Thoracic aorta (tissue), 2 donors: ENCODE results near the gene SNCA. TPM values are rescaled to one million over a fixed set of nuclear protein-coding genes. Genes with fewer than 3 reads are reported as not detected.

Source experiments
- ATAC-seq: fragments of 150-250 bp; one replicate; pipeline ENCODE4 v1.8.0; 2017; ENCODE audit warnings: low read depth; ENCODE audit not compliant: insufficient number of reproducible peaks, low FRiP score
- DNase-seq: peaks from one replicate; pipeline ENCODE4 v3.0.0-alpha.2; 2020; ENCODE audit warnings: low spot score
- H3K27ac ChIP-seq, 2 donors: fragments of 200-600 bp; sonication (generic); 1 replicate in 1 of 2; 2 replicates in 1 of 2; pipeline ENCODE4 v1.5.1; 2016; ENCODE audit warnings: mild to moderate bottlenecking in 2 of 2, moderate library complexity in 2 of 2
- H3K27me3 ChIP-seq: fragments of 200-600 bp; sonication (generic); replicated peaks from 2 replicates; pipeline ENCODE4 v1.6.0; 2016; ENCODE audit warnings: mild to moderate bottlenecking; ENCODE audit not compliant: insufficient read depth
- H3K36me3 ChIP-seq: fragments of 200-600 bp; sonication (generic); one replicate; pipeline ENCODE4 v1.5.1; 2016
- H3K4me1 ChIP-seq, 2 donors: fragments of 200-600 bp; sonication (generic); 1 replicate in 1 of 2; 2 replicates in 1 of 2; pipeline versions ENCODE4 v1.5.1 to v1.6.0; 2016; ENCODE audit warnings: low read depth in 2 of 2, mild to moderate bottlenecking in 1 of 2; ENCODE audit not compliant: control insufficient read depth in 1 of 2
- H3K4me3 ChIP-seq: fragments of 200-600 bp; sonication (generic); 2 replicates; pipeline ENCODE4 v1.5.1; 2016; ENCODE audit warnings: mild to moderate bottlenecking
- H3K9me3 ChIP-seq: fragments of 200-600 bp; sonication (generic); 2 replicates; pipeline ENCODE4 v1.5.1; 2016
- CTCF ChIP-seq: fragments of 200-600 bp; sonication (generic); IDR thresholded peaks from one replicate; pipeline ENCODE4 v1.5.1; 2019; ENCODE audit warnings: antibody characterized with exemption
- total RNA-seq, 2 donors: library from RNA; depleted of rRNA; stranded (reverse); fragments of >200 nt; gene quantifications; one replicate each; pipeline versions ENCODE4 v1.1.0 to v1.2.3, GENCODE V29; 2016

Gene SNCA
- total RNA-seq, 2 donors from 2014 or later: 1.5 to 14.3 TPM

DNA sequence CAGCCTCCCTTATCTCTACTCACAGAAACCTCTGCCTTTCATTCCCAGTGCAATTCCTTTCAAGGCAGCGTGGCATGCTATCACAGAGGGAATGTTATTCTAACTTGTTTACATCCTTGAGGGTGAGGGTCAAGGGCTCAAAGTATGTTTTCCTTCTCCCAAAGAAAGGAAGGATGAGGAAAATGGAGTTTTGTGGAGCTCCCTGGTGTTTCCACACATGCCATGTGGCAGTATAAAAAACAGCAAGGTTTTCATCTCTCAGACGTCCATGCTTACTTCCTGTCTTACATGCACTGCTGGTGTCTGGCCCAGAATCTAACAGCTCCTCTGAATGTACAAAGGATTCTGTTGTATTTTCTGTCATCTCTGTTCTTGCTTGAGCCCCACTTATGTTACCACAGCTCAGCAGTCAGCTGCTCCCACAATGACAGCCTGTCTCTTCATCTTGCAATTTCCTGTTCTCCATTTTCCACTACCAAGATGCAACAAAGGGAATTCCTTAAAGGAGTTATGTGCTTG is 128.0 kb downstream of the SNCA start:
- DNase-seq (no peak), ATAC-seq (no peak)
- Histone ChIP-seq H3K9me3 (no peaks in the 10 kb centered on the region), H3K4me1 (no peaks in the 10 kb centered on the region), H3K27ac (no peak overlapping the region), H3K4me3 (no peak overlapping the region), H3K27me3 (no peaks in the 10 kb centered on the region), H3K36me3 (no peaks in the 10 kb centered on the region)
- no peak for TF ChIP-seq CTCF

DNA sequence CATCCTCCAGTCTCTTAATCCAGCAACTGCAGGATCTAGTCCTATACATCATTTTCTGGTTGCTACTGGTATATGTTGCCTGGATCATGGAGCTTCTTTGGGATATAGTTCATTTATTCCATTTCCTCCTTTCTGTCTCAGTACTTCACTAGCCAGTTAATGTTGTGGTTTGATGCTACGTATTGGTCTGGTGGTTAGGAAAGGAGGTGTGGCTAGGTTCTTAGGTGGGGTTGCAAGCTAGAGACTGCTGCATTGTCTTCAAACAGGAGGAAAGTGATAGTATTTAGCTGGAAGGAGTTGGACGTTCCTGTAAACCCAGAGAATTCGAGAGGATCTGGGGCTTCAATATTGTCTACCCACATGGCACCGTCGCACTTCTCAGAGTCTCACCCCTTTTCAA is 129.5 kb downstream of the SNCA start:
- DNase-seq (no peak), ATAC-seq (no peak)
- H3K9me3 ChIP-seq: no peaks in the 10 kb centered on the region
- no peaks in the 10 kb centered on the region for H3K27me3 ChIP-seq
- H3K4me3 ChIP-seq: no peak overlapping the region
- H3K27ac ChIP-seq: no peak overlapping the region
- no peaks in the 10 kb centered on the region for H3K4me1 ChIP-seq
- TF ChIP-seq CTCF: no peak
- H3K36me3 ChIP-seq: no peaks in the 10 kb centered on the region

DNA sequence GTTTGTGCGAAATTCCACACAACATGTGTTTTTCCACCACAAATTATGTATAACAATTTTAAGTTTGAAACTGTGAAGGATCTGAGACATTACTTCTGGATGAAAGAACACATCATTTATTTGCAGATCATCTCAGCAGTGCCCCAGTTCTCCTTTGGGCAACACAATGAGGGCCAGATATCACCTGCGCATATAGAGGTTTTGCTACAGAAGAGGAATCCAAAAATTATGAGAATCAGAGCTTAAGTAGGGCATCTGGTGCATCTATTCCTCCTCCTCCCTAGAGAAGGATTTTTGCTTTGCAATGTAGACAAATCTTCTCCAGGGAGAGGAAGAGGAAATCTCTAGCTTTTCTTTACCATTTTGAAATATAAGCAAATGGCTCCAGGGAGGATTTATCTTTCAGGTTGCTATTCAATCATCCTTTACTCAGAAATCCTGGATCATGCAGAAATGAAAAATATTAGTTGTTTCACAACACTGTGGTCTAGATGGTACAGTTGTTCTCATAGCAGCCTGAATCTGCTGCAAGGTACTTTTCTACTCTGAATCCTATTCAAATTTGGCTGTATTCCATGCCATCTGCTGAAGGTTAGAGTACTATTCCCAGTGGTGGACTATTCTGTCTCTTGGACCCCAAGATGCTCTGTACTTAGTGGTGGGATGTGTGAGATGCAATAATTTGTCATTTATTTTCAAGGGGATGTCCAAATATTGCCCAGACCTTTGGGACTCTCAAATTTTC is 132.1 kb downstream of the SNCA start:
- H3K27me3 ChIP-seq: no peaks in the 10 kb centered on the region
- no peak overlapping the region for H3K4me3 ChIP-seq
- no peaks in the 10 kb centered on the region for H3K36me3 ChIP-seq
- H3K27ac ChIP-seq: no peak overlapping the region
- H3K9me3 ChIP-seq: no peaks in the 10 kb centered on the region
- no peaks in the 10 kb centered on the region for H3K4me1 ChIP-seq
- DNase-seq: no peak
- no peak for ATAC-seq
- TF ChIP-seq CTCF: no peak

DNA sequence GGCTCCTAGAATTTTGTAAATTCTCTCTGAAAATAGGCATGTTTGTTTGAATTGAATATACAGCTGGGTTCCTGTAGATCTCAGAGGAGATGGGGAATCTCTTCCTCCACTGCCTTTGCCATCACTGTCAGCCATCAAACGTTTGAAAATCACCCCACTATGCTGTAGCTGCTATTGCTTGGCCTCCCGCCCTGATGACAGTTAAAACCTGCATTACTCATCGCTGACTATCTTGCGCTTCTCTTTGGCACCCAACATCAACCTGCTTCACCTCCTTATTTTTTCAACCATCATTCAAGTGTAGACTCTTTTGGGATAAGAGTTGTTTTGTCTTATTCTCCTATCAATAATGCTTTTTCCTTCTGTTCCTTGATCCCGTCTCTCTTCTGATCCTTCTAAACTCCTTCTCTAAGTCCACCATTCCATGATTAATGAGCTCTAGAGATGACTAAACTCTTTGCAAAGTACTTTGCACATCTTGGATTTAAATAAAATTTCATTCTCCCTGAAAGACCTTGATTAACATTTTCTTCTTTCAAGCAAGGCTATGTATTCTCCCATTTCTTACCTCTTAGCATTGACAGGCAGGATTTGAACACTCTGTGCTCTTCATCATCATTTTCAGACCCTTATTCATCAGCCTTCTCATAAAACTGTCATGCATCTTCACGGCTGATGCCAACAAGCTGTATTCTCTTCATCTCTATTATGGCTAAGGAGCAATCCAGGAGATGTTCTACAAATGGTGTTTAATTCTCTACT is 133.0 kb downstream of the SNCA start:
- TF ChIP-seq CTCF: no peak
- Histone ChIP-seq H3K9me3 (no peaks in the 10 kb centered on the region), H3K27me3 (no peaks in the 10 kb centered on the region), H3K36me3 (no peaks in the 10 kb centered on the region), H3K4me3 (no peak overlapping the region), H3K4me1 (no peaks in the 10 kb centered on the region), H3K27ac (no peak overlapping the region)
- ATAC-seq (no peak), DNase-seq (no peak)

DNA sequence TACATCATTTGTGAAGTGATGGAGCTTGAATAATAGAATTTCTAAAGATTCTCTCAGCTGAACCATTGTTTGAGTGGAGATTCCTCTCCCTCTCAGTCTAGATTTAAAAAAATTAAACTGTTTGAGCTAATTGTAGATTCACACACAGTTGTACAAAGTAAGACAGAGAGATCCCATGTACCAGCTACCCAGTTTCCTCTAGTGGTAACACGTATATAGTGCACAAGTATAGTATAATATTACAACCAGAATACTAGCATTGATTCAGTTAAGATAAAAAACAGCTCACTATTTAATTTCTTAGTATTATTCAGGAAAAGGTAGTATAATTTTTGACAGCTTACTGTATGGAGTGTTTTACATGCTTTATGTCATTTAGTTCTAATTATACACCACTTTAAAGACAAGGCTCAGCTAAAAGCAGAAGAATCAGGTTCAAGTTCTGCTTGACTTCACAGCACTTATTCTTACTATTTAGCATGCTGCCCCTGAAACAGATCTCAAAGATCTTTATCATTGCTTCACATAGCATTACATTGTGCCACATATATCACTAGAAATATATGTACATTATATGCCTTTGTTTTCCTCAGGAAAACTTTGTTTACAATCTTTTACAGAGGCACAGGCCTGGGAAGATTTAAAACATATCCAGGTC is 136.1 kb downstream of the SNCA start:
- H3K36me3 ChIP-seq: no peaks in the 10 kb centered on the region
- ATAC-seq (no peak), DNase-seq (no peak)
- no peaks in the 10 kb centered on the region for H3K4me1 ChIP-seq
- H3K27me3 ChIP-seq: no peaks in the 10 kb centered on the region
- no peak overlapping the region for H3K4me3 ChIP-seq
- no peak overlapping the region for H3K27ac ChIP-seq
- H3K9me3 ChIP-seq: no peaks in the 10 kb centered on the region
- TF ChIP-seq CTCF: no peak
